Kidney (tissue), 14 donors: Measurements from ENCODE around the gene KRT37. TPM values are rescaled to one million over a fixed set of nuclear protein-coding genes. Genes with fewer than 3 reads are reported as not detected.

Source experiments
- DNase-seq, 5 donors: peaks; one replicate each; pipeline ENCODE4 v3.0.0-alpha.2; 2013 to 2020
- FAIRE-seq: peaks from 2 replicates; lab custom pipeline; 2012; peaks lifted over from hg19 to GRCh38; lab: Jason Lieb, UNC
- H3K27ac ChIP-seq, 2 donors: one replicate each; pipeline ENCODE4 v1.7.0; 2013; ENCODE audit warnings: low read depth in 2 of 2, low read length in 2 of 2, inconsistent platforms in 1 of 2
- H3K27me3 ChIP-seq: one replicate; pipeline ENCODE4 v1.7.1; 2013; ENCODE audit warnings: low read length, inconsistent platforms; ENCODE audit not compliant: control insufficient read depth, insufficient read depth
- H3K36me3 ChIP-seq, 3 donors: one replicate each; pipeline versions ENCODE4 v1.7.0 to v1.7.1; 2013; ENCODE audit warnings: low read length in 3 of 3, control low read depth in 1 of 3, inconsistent platforms in 1 of 3; ENCODE audit not compliant: insufficient read depth in 3 of 3, control insufficient read depth in 2 of 3
- H3K4me1 ChIP-seq, 3 donors: one replicate each; pipeline versions ENCODE4 v1.7.0 to v1.7.1; 2013; ENCODE audit warnings: low read length in 3 of 3, inconsistent platforms in 1 of 3, low read depth in 1 of 3; ENCODE audit not compliant: control insufficient read depth in 2 of 3, insufficient read depth in 2 of 3
- H3K4me3 ChIP-seq, 3 donors: one replicate each; pipeline versions ENCODE4 v1.7.0 to v1.8.1; 2013; ENCODE audit warnings: low read length in 3 of 3, control low read depth in 1 of 3, inconsistent platforms in 1 of 3
- H3K9ac ChIP-seq, 3 donors: one replicate each; pipeline versions ENCODE4 v1.7.0 to v1.7.1; 2013; ENCODE audit warnings: low read length in 3 of 3, control low read depth in 1 of 3, inconsistent platforms in 1 of 3
- H3K9me3 ChIP-seq, 3 donors: one replicate each; pipeline versions ENCODE4 v1.7.0 to v1.7.1; 2013; ENCODE audit warnings: low read length in 3 of 3, control low read depth in 1 of 3, inconsistent platforms in 1 of 3; ENCODE audit not compliant: control insufficient read depth in 2 of 3, insufficient read depth in 1 of 3
- CTCF ChIP-seq: IDR thresholded peaks from 3 replicates; pipeline ENCODE4 v1.5.1; 2012; ENCODE audit warnings: mild to moderate bottlenecking, moderate library complexity, borderline replicate concordance; ENCODE audit not compliant: insufficient read depth; ENCODE audit errors: extremely low read depth
- intact Hi-C: fragments of 100-400 bp; cut with DNase I; formaldehyde crosslinking; loops from one replicate; pipeline ENCODE4 v1.11.1; 2022
- polyA plus RNA-seq: library from polyadenylated mRNA; stranded (reverse); fragments of 350-450 nt; fragmentation: Illumina TruSeq; extraction: RNeasy Lipid Tissue Mini Kit (QIAGEN cat#74804); gene quantifications from one replicate; pipeline ENCODE4 v1.2.3, GENCODE V29; 2014; ENCODE audit warnings: low read depth, low replicate concordance; ENCODE audit not compliant: insufficient read depth
- total RNA-seq: library from RNA; stranded (reverse); fragmentation: NEBNext Ultra II Directional; extraction: Animal tissue kit (Norgen Biotek cat#: 25700); gene quantifications from one replicate; pipeline ENCODE4 v1.2.1, GENCODE V29; 2021
- donor health status: control.
- donor health status: control.
- donor health status: control.
- donor health status: control.
- donor health status: control.
- donor health status: DM: yes; HTN: yes; CAD: no.
- donor health status: Normal renal cell carcinoma (clear cell type).

Gene KRT37
- total and polyA plus RNA-seq, 2 donors from 2014 or later: not detected

DNA sequence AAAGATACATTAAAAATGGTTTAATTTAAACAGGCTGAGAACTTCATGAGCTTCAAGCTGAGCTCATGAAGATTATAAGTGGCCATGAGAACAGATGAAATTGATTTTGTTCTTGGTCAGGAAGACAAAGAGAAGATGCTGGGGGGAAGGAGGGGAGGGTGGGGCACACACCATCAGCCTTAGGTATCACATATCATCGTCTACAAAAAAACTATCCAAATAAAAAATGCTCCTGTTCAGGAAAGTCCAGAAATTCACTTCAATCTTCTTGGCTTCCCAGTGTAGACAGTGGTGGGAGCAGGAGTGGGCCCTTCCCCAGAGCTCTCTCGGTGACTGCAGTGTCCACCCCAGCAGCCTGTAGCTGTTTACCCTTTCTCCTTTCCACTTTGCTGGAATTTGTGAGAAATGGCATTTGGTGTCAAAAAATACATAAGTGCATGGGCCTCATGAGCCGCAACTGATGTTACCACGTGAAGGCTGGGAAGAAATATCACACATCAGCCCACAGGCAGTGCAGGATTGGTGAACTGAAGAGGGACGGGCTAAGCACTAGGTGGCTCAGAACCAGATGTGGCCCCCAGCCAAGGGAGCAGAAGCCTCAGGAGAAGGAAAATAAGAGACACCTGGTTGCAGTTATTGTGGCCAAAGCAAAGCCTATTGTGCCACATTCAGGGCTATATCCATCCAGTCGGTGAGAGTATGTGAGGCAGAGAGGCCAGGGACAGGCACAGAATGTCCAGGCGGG, 6.1 kb downstream of the KRT37 start:
- no peak for TF ChIP-seq CTCF
- H3K27me3 ChIP-seq: no peaks in the 10 kb centered on the region
- H3K9me3 ChIP-seq: no peaks in the 10 kb centered on the region
- FAIRE-seq (no peak), DNase-seq (no peak)
- H3K4me1 ChIP-seq: peaks cover 2 to 16% (median 8%) of the 10 kb centered on the region in 3 donors
- no peak overlapping the region for H3K9ac ChIP-seq
- H3K4me3 ChIP-seq: no peak overlapping the region
- intact Hi-C loops: no loop called here
- H3K27ac ChIP-seq: no peak overlapping the region
- H3K36me3 ChIP-seq: no peaks in the 10 kb centered on the region

DNA sequence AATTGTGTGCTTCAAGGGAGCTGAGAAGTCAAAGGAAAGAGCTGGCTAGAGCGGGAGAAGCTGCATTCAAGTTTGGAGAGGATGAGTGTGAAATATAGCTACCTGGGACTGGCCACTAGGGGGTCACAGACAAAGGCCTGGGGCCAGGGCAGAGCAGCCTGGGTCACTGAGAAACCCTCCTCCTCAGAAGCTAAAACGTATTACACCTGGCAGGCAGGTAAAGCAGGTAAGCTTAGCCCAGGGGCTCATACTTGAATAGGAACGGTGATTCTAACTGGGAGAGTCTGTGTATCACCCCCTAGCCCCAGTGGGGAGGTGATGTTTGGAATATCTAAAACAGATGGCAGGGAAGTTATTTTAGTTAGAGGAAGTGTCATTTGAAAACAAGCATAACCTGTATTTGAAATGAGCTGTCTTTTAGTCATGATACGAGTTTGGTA, 6.8 kb downstream of the KRT37 start:
- intact Hi-C loops: no loop called here
- FAIRE-seq (no peak), DNase-seq (no peak)
- Histone ChIP-seq H3K4me1 (peaks cover 2 to 16% (median 8%) of the 10 kb centered on the region in 3 donors), H3K4me3 (no peak overlapping the region), H3K36me3 (no peaks in the 10 kb centered on the region), H3K27me3 (no peaks in the 10 kb centered on the region), H3K9me3 (no peaks in the 10 kb centered on the region), H3K27ac (no peak overlapping the region), H3K9ac (no peak overlapping the region)
- TF ChIP-seq CTCF: no peak

GRCh38 chr17:41417127-41417526, 7.3 kb downstream of the KRT37 start:
- DNase-seq (no peak), FAIRE-seq (no peak)
- Histone ChIP-seq H3K4me3 (no peak overlapping the region), H3K27me3 (no peaks in the 10 kb centered on the region), H3K4me1 (peaks cover 2 to 16% (median 8%) of the 10 kb centered on the region in 3 donors), H3K9ac (no peak overlapping the region), H3K36me3 (no peaks in the 10 kb centered on the region), H3K9me3 (no peaks in the 10 kb centered on the region), H3K27ac (peak overlapping the region; percentile 23 to 30)
- TF ChIP-seq CTCF: no peak
- intact Hi-C loops: no loop called here
